GM12872 (cell line): ENCODE data around the gene RANBP1.

ENCODE experiments used
- CTCF ChIP-seq: IDR thresholded peaks from 3 replicates; pipeline ENCODE4 v1.5.1; 2011; ENCODE audit warnings: low read depth, mild to moderate bottlenecking, low read length, moderate library complexity; ENCODE audit not compliant: insufficient read depth

Gene RANBP1

DNA sequence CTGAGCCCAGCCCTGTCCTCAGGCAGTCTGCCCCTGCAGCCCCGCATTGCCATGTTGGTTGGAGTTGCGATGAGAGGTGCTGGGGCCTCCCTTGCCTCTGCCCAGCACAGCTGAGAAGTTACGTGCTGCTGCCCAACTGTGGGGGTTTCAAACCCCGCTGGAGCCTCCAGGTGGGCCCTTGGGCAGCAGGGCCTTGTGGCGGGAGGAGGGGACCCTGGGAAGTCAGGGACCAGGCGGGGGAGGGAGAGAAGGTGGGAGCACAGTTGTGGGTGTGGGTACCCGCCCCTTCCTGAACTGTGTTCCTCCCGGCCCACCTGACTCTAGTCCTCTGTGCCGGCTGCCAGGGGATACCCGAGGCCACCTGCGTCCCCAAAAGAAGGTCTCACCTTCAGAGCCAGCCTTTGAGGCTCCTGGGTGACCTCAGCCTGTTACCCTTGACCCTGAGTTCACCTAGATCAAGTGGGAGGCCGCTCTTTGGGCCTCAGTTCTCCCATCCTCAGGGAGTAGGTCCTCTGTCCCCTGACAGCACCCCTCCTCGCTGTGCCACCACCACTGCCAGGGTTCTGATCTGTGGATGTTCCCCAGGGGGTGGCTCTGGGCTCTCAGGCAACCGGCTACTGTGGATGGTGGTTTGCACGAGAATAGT, 42.6 kb downstream of the RANBP1 start:
- TF ChIP-seq CTCF: no peak

GRCh38 chr22:20159076-20159475, 43.2 kb downstream of the RANBP1 start:
- no peak for TF ChIP-seq CTCF

- no peak for TF ChIP-seq CTCF
Measured at GRCh38 chr22:20160041-20160440, 44.1 kb downstream of the RANBP1 start.

GRCh38 chr22:20164863-20165262, 49.0 kb downstream of the RANBP1 start:
- no peak for TF ChIP-seq CTCF

- no peak for TF ChIP-seq CTCF
Measured at GRCh38 chr22:20165421-20165820, 49.5 kb downstream of the RANBP1 start.

DNA sequence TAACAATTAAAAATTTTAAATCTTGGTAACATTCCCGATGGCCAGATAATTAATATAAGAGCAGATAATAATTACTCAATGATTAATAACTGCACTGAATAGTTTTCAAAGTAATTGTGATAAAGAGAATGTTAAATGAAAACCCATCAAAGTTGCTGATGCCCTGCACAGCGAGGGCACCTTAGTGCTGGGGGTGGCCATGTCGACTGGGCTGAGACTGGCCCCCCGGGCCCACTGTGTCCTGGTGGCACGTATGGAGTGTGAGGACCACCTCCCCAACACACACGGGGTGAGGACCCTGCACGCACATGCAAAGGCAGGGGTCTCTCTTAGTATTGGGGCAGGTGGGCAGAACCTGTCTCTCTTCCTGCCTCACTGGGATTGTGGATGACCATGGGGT, 50.0 kb downstream of the RANBP1 start:
- TF ChIP-seq CTCF: no peak

DNA sequence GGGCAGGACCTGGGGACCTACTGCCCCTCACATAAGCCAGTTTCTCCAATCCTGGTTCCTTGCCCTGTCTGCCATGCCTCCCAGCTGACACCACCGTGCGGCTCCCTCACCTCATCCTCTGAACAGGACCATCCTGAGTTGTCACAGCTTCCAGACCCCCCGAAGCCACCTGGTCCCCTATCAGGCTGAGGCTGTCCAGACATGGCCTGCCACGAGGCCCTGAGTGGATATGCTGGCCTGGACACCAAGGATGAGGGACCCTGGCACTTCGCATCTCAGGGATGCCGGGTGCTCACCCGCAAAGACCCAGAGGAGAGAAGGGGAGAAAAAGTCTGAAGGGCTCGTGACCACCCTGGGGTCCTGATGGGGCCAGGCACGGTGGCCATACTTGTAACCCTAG, 50.8 kb downstream of the RANBP1 start:
- TF ChIP-seq CTCF: no peak
